ENCODE measurements around the gene AP4E1. TPM values are rescaled to one million over a fixed set of nuclear protein-coding genes. Genes with fewer than 3 reads are reported as not detected.

AP4E1 gene
- total and polyA plus RNA-seq, 2 of the 4 experiments (the other 2 are of a cell fraction): 3.1 to 6.8 TPM

DNA sequence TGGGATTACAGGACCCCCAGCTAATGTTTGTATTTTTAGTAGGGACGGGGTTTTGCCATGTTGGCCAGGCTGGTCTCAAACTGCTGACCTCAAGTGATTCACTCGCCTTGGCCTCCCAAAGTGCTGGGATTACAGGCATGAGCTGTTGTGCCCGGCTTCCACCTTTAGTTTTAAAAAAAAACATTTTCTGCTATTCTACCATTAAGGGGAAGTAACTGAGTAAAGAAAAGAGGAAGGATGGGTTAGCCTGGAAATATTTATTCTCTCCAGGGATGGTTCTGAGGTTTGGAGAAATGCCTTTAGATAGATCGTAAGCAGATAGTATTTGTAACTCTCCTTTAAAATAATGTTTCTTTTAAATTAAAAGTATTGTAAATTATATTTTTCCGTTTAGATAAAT, 3.1 kb downstream of the AP4E1 start:
- Histone ChIP-seq H3K4me2 (ENCODE audit: low read depth, low read length) (no peak overlapping the region), H4K91ac (ENCODE audit: insufficient read depth, low read depth, low read length) (no peak overlapping the region), H3K4me3 (ENCODE audit: insufficient read depth, low read depth, low read length) (no peak overlapping the region), H4K8ac (ENCODE audit: low read depth in 2 of 2, low read length in 2 of 2) (peak overlapping the region in 1 of 2 experiments; percentile 5; a peak in 1 of 4 replicates), H3K9ac (ENCODE audit: low read depth, low read length) (no peak overlapping the region), H2BK20ac (ENCODE audit: low read depth, low read length) (no peak overlapping the region; the same call in 1 of the 2 replicates), H2BK120ac (ENCODE audit: low read depth, low read length) (peak overlapping the region; percentile 37; the same call in 1 of the 2 replicates), H3K79me1 (ENCODE audit: low read depth in 1 of 2, low read length in 2 of 2) (peaks cover 18 to 46% of the 10 kb centered on the region in 2 experiments), H4K5ac (ENCODE audit: low read depth, low read length) (no peak overlapping the region), H3K14ac (replicated peaks; ENCODE audit: low read depth, low read length) (no peak overlapping the region), H3K9me1 (ENCODE audit: insufficient read depth, low read length) (0 out of 2 replicates have a peak, but pooled peaks cover 3% of the 10 kb centered on the region), H2AK5ac (ENCODE audit: low read depth, low read length) (no peak overlapping the region), H3K27me3 (ENCODE audit: control insufficient read depth, insufficient read depth, low read length) (no peaks in the 10 kb centered on the region), H3K4ac (ENCODE audit: low read depth, low read length) (peak overlapping the region; percentile 25), H3K23ac (ENCODE audit: low read depth, low read length) (no peak overlapping the region), H2AFZ (replicated peaks; ENCODE audit: low read length, poor library complexity) (no peak overlapping the region), H3K56ac (ENCODE audit: extremely low read depth, insufficient read depth, low read length) (no peak overlapping the region), H4K20me1 (ENCODE audit: insufficient read depth, low read length) (no peaks in the 10 kb centered on the region), H3K4me1 (ENCODE audit: control insufficient read depth, insufficient read depth, low read length) (peaks cover 4% of the 10 kb centered on the region; the same call in 1 of the 2 replicates), H3K36me3 (ENCODE audit: control insufficient read depth, insufficient read depth, low read length) (peaks cover 11% of the 10 kb centered on the region), H2AK9ac (replicated peaks; ENCODE audit: low read depth, low read length, poor library complexity) (no peak overlapping the region), H3K9me3 (ENCODE audit: control insufficient read depth, insufficient read depth, low read length) (no peaks in the 10 kb centered on the region), H2BK5ac (ENCODE audit: low read depth, low read length, poor library complexity, severe bottlenecking) (peak overlapping the region; percentile 77), H3K18ac (ENCODE audit: low read depth, low read length) (no peak overlapping the region), H3K27ac (ENCODE audit: insufficient read depth, low read length) (no peak overlapping the region), H2BK15ac (ENCODE audit: low read depth, low read length) (no peak overlapping the region)
- TF ChIP-seq, protein P1, sequence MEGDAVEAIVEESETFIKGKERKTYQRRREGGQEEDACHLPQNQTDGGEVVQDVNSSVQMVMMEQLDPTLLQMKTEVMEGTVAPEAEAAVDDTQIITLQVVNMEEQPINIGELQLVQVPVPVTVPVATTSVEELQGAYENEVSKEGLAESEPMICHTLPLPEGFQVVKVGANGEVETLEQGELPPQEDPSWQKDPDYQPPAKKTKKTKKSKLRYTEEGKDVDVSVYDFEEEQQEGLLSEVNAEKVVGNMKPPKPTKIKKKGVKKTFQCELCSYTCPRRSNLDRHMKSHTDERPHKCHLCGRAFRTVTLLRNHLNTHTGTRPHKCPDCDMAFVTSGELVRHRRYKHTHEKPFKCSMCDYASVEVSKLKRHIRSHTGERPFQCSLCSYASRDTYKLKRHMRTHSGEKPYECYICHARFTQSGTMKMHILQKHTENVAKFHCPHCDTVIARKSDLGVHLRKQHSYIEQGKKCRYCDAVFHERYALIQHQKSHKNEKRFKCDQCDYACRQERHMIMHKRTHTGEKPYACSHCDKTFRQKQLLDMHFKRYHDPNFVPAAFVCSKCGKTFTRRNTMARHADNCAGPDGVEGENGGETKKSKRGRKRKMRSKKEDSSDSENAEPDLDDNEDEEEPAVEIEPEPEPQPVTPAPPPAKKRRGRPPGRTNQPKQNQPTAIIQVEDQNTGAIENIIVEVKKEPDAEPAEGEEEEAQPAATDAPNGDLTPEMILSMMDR (conservative IDR thresholded peaks at IDR 0.05; ENCODE audit: low read depth, low read length): no peak
- TF ChIP-seq NFE2L2 (IDR thresholded peaks at IDR 0.05; ENCODE audit: low read depth, low read length) (no peak), CHD1 (IDR thresholded peaks at IDR 0.05; ENCODE audit: low read depth, low read length) (no peak), MAZ (IDR thresholded peaks at IDR 0.05; ENCODE audit: borderline replicate concordance, low read depth, low read length) (no peak), CEBPB (IDR thresholded peaks at IDR 0.05; ENCODE audit: low read depth, low read length) (no peak), FOS (IDR thresholded peaks at IDR 0.05; ENCODE audit: low read depth, low read length) (no peak), SMC3 (IDR thresholded peaks at IDR 0.05; ENCODE audit: low read depth, low read length) (no peak)
- intact Hi-C loops (cut with micrococcal nuclease) (no loop called here), in situ Hi-C loops (cut with MboI; ENCODE audit: low sequenced_read_pairs) (no loop called here), dilution Hi-C loops (cut with HindIII; ENCODE audit: low sequenced_read_pairs, unreplicated experiment) (no loop called here)
- BruUV-seq (replicated peaks): no TSS peak
- ATAC-seq (ENCODE audit: low read depth) (no peak), DNase-seq (no peak)
- CTCF ChIA-PET: no interaction called here
- POLR2A ChIA-PET (ENCODE audit: unreplicated experiment): no interaction called here
- WGBS, 2 experiments (ENCODE audit: extremely low coverage in 2 of 2, insufficient read length in 1 of 2): no CpG with 5 or more reads among the region's 5 CpGs

Measured in IMR-90 (cell line).